ENCODE data around the gene LTBP2.

- TF ChIP-seq, protein P1, sequence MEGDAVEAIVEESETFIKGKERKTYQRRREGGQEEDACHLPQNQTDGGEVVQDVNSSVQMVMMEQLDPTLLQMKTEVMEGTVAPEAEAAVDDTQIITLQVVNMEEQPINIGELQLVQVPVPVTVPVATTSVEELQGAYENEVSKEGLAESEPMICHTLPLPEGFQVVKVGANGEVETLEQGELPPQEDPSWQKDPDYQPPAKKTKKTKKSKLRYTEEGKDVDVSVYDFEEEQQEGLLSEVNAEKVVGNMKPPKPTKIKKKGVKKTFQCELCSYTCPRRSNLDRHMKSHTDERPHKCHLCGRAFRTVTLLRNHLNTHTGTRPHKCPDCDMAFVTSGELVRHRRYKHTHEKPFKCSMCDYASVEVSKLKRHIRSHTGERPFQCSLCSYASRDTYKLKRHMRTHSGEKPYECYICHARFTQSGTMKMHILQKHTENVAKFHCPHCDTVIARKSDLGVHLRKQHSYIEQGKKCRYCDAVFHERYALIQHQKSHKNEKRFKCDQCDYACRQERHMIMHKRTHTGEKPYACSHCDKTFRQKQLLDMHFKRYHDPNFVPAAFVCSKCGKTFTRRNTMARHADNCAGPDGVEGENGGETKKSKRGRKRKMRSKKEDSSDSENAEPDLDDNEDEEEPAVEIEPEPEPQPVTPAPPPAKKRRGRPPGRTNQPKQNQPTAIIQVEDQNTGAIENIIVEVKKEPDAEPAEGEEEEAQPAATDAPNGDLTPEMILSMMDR (IDR thresholded peaks at IDR 0.05; ENCODE audit: poor library complexity, severe bottlenecking), result no peak
- TF ChIP-seq EP300 (conservative IDR thresholded peaks at IDR 0.05; ENCODE audit: poor library complexity, severe bottlenecking) (no peak), RAD21 (conservative IDR thresholded peaks at IDR 0.05) (no peak), SMC3 (conservative IDR thresholded peaks at IDR 0.05; ENCODE audit: poor library complexity) (no peak), EZH2 (IDR thresholded peaks at IDR 0.05; ENCODE audit: borderline replicate concordance, insufficient read depth, low read length, poor library complexity, severe bottlenecking) (no peak), POLR2AphosphoS5 (IDR thresholded peaks at IDR 0.05) (no peak)
- TF ChIP-seq, protein P2, sequence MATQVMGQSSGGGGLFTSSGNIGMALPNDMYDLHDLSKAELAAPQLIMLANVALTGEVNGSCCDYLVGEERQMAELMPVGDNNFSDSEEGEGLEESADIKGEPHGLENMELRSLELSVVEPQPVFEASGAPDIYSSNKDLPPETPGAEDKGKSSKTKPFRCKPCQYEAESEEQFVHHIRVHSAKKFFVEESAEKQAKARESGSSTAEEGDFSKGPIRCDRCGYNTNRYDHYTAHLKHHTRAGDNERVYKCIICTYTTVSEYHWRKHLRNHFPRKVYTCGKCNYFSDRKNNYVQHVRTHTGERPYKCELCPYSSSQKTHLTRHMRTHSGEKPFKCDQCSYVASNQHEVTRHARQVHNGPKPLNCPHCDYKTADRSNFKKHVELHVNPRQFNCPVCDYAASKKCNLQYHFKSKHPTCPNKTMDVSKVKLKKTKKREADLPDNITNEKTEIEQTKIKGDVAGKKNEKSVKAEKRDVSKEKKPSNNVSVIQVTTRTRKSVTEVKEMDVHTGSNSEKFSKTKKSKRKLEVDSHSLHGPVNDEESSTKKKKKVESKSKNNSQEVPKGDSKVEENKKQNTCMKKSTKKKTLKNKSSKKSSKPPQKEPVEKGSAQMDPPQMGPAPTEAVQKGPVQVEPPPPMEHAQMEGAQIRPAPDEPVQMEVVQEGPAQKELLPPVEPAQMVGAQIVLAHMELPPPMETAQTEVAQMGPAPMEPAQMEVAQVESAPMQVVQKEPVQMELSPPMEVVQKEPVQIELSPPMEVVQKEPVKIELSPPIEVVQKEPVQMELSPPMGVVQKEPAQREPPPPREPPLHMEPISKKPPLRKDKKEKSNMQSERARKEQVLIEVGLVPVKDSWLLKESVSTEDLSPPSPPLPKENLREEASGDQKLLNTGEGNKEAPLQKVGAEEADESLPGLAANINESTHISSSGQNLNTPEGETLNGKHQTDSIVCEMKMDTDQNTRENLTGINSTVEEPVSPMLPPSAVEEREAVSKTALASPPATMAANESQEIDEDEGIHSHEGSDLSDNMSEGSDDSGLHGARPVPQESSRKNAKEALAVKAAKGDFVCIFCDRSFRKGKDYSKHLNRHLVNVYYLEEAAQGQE (IDR thresholded peaks at IDR 0.05; ENCODE audit: borderline replicate concordance), result no peak
Observed at GRCh38 chr14:74549588-74549987, 62.4 kb downstream of the LTBP2 start.

Measured in neural cell (in vitro differentiated cells).